HepG2 (cell line): ENCODE results near the gene CARD19. TPM values are rescaled to one million over a fixed set of nuclear protein-coding genes. Genes with fewer than 3 reads are reported as not detected.

Experiments
- CAMTA2 ChIP-seq: sonication (generic); formaldehyde crosslinking; IDR thresholded peaks from 2 replicates; pipeline ENCODE4 v1.4.0; 2020; ENCODE audit warnings: mild to moderate bottlenecking, missing genetic modification reagents, borderline replicate concordance
- DZIP1 ChIP-seq: sonication (generic); formaldehyde crosslinking; IDR thresholded peaks from 2 replicates; pipeline ENCODE4 v1.5.0; 2020; ENCODE audit warnings: mild to moderate bottlenecking, missing genetic modification reagents
- FOXP1 ChIP-seq, 2 experiments: fragments of 450-650 bp in 1 of 2; IDR thresholded peaks; 2 replicates each; pipeline ENCODE4 v1.6.1; 2017 to 2018; ENCODE audit warnings: antibody characterized with exemption in 1 of 2
- HOXA5 ChIP-seq: sonication (generic); formaldehyde crosslinking; IDR thresholded peaks from 2 replicates; pipeline ENCODE4 v1.4.0; 2020; ENCODE audit warnings: missing genetic modification reagents
- NFATC3 ChIP-seq: sonication (generic); formaldehyde crosslinking; IDR thresholded peaks from 2 replicates; pipeline ENCODE4 v1.5.1; 2020; ENCODE audit warnings: mild to moderate bottlenecking, missing genetic modification reagents
- NFIB ChIP-seq: sonication (generic); formaldehyde crosslinking; IDR thresholded peaks from 2 replicates; pipeline ENCODE4 v1.9.0; 2021; ENCODE audit warnings: missing genetic modification reagents, mild to moderate bottlenecking, borderline replicate concordance
- PHF20 ChIP-seq: sonication (generic); formaldehyde crosslinking; IDR thresholded peaks from 2 replicates; pipeline ENCODE4 v1.5.0; 2020; ENCODE audit warnings: mild to moderate bottlenecking, missing genetic modification reagents
- PHF21A ChIP-seq: sonication (generic); formaldehyde crosslinking; IDR thresholded peaks from 2 replicates; pipeline ENCODE4 v1.5.0; 2020; ENCODE audit warnings: mild to moderate bottlenecking, missing genetic modification reagents
- RBFOX2 ChIP-seq: fragments of 200-400 bp; formaldehyde crosslinking; IDR thresholded peaks from 2 replicates; pipeline ENCODE4 v1.6.1; 2017; ENCODE audit warnings: low read depth, mild to moderate bottlenecking, low read length
- SAP130 ChIP-seq: IDR thresholded peaks from 2 replicates; pipeline ENCODE4 v1.6.1; 2016; ENCODE audit warnings: low read depth
- ZBTB2 ChIP-seq: sonication (generic); formaldehyde crosslinking; IDR thresholded peaks from 2 replicates; pipeline ENCODE4 v1.8.0; 2022; ENCODE audit warnings: low read depth, missing genetic modification reagents
- ZFP82 ChIP-seq: sonication (generic); formaldehyde crosslinking; IDR thresholded peaks from 2 replicates; pipeline ENCODE4 v1.5.1; 2020; ENCODE audit warnings: mild to moderate bottlenecking, missing genetic modification reagents, borderline replicate concordance
- ZIK1 ChIP-seq: sonication (generic); formaldehyde crosslinking; IDR thresholded peaks from 2 replicates; pipeline ENCODE4 v1.5.0; 2020; ENCODE audit warnings: mild to moderate bottlenecking, low read depth, missing genetic modification reagents, borderline replicate concordance
- ZNF20 ChIP-seq: sonication (generic); formaldehyde crosslinking; IDR thresholded peaks from 2 replicates; pipeline ENCODE4 v1.4.0; 2020; ENCODE audit warnings: mild to moderate bottlenecking, moderate library complexity, missing genetic modification reagents
- ZNF260 ChIP-seq: sonication (generic); formaldehyde crosslinking; IDR thresholded peaks from 2 replicates; pipeline ENCODE4 v1.4.0; 2020; ENCODE audit warnings: missing genetic modification reagents, low read depth, mild to moderate bottlenecking, borderline replicate concordance
- ZNF383 ChIP-seq: sonication (generic); formaldehyde crosslinking; IDR thresholded peaks from 2 replicates; pipeline ENCODE4 v1.4.0; 2020; ENCODE audit warnings: missing genetic modification reagents, mild to moderate bottlenecking, borderline replicate concordance
- ZNF431 ChIP-seq: sonication (generic); formaldehyde crosslinking; IDR thresholded peaks from 2 replicates; pipeline ENCODE4 v1.9.0; 2022; ENCODE audit warnings: missing genetic modification reagents, low read depth, mild to moderate bottlenecking, borderline replicate concordance
- ZNF557 ChIP-seq: sonication (generic); formaldehyde crosslinking; IDR thresholded peaks from 2 replicates; pipeline ENCODE4 v1.4.0; 2020; ENCODE audit warnings: missing genetic modification reagents
- ZNF768 ChIP-seq: sonication (generic); formaldehyde crosslinking; IDR thresholded peaks from 2 replicates; pipeline ENCODE4 v1.4.0; 2020; ENCODE audit warnings: missing genetic modification reagents
- ZNF891 ChIP-seq: sonication (generic); formaldehyde crosslinking; IDR thresholded peaks from 2 replicates; pipeline ENCODE4 v1.5.0; 2020; ENCODE audit warnings: mild to moderate bottlenecking, missing genetic modification reagents
- ZZZ3 ChIP-seq: sonication (generic); formaldehyde crosslinking; IDR thresholded peaks from 2 replicates; pipeline ENCODE4 v1.4.0; 2020; ENCODE audit warnings: missing genetic modification reagents, mild to moderate bottlenecking, borderline replicate concordance
- polyA plus RNA-seq, 8 experiments: library from polyadenylated mRNA; depleted of rRNA in 3 of 8; stranded (reverse) in 7 of 8; unstranded in 1 of 8; fragments of >200 nt; fragmentation: Illumina TruSeq in 4 of 8; extraction: Trizol in 4 of 8; gene quantifications; 2 replicates each; pipeline versions ENCODE4 v1.2.1 to v1.2.3, GENCODE V29; 2011 to 2016; ENCODE audit warnings: low read depth in 4 of 8, missing spikeins in 1 of 8, mixed read lengths in 1 of 8; ENCODE audit not compliant: insufficient read depth in 1 of 8
- total RNA-seq, 5 experiments: library from RNA; depleted of rRNA; stranded (reverse); fragments of >200 nt; fragmentation: Illumina TruSeq; extraction: Trizol; gene quantifications; 2 replicates each; pipeline ENCODE4 v1.2.3, GENCODE V29; 2016; ENCODE audit warnings: low read depth in 1 of 5
- TF ChIP-seq, protein P1 (sequence below): sonication (generic); formaldehyde crosslinking; IDR thresholded peaks from 2 replicates; pipeline ENCODE4 v1.4.0; 2020; ENCODE audit warnings: mild to moderate bottlenecking, missing genetic modification reagents

CARD19 gene
- total and polyA plus RNA-seq, 2 of the 13 experiments (the other 11 are each of a cell fraction or from before 2014, with no cell fraction given): 18.4 to 47.2 TPM

GRCh38 chr9:93127395-93127911 is 31.4 kb downstream of the CARD19 start (continued):
- TF ChIP-seq DZIP1 (CRISPR knock-in tag): no peak
- TF ChIP-seq, protein P1, sequence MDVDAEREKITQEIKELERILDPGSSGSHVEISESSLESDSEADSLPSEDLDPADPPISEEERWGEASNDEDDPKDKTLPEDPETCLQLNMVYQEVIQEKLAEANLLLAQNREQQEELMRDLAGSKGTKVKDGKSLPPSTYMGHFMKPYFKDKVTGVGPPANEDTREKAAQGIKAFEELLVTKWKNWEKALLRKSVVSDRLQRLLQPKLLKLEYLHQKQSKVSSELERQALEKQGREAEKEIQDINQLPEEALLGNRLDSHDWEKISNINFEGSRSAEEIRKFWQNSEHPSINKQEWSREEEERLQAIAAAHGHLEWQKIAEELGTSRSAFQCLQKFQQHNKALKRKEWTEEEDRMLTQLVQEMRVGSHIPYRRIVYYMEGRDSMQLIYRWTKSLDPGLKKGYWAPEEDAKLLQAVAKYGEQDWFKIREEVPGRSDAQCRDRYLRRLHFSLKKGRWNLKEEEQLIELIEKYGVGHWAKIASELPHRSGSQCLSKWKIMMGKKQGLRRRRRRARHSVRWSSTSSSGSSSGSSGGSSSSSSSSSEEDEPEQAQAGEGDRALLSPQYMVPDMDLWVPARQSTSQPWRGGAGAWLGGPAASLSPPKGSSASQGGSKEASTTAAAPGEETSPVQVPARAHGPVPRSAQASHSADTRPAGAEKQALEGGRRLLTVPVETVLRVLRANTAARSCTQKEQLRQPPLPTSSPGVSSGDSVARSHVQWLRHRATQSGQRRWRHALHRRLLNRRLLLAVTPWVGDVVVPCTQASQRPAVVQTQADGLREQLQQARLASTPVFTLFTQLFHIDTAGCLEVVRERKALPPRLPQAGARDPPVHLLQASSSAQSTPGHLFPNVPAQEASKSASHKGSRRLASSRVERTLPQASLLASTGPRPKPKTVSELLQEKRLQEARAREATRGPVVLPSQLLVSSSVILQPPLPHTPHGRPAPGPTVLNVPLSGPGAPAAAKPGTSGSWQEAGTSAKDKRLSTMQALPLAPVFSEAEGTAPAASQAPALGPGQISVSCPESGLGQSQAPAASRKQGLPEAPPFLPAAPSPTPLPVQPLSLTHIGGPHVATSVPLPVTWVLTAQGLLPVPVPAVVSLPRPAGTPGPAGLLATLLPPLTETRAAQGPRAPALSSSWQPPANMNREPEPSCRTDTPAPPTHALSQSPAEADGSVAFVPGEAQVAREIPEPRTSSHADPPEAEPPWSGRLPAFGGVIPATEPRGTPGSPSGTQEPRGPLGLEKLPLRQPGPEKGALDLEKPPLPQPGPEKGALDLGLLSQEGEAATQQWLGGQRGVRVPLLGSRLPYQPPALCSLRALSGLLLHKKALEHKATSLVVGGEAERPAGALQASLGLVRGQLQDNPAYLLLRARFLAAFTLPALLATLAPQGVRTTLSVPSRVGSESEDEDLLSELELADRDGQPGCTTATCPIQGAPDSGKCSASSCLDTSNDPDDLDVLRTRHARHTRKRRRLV (CRISPR knock-in tag): 0 out of 2 replicates have a peak, but pooled peaks have one; percentile 30
- TF ChIP-seq PHF21A (CRISPR knock-in tag): peak; percentile 51; the same call in 1 of the 2 replicates
- 0 out of 2 replicates have a peak, but pooled peaks have one; percentile 5 for TF ChIP-seq ZNF431 (CRISPR knock-in tag)
- no peak for TF ChIP-seq FOXP1 (IDR thresholded peaks at IDR 0.05)
- TF ChIP-seq FOXP1 (CRISPR knock-in tag; IDR thresholded peaks at IDR 0.05): no peak
- no peak for TF ChIP-seq ZBTB2 (CRISPR knock-in tag)
- TF ChIP-seq ZNF20: no peak
- no peak for TF ChIP-seq NFIB
- no peak for TF ChIP-seq ZFP82
- TF ChIP-seq SAP130 (CRISPR knock-in tag): no peak
- no peak for TF ChIP-seq ZNF891
- no peak for TF ChIP-seq ZIK1 (CRISPR knock-in tag)
- TF ChIP-seq NFATC3: no peak
- 0 out of 2 replicates have a peak, but pooled peaks have one; percentile 9 for TF ChIP-seq RBFOX2
- TF ChIP-seq ZNF383: no peak
- TF ChIP-seq PHF20: peak; percentile 8; the same call in 1 of the 2 replicates
- 0 out of 2 replicates have a peak, but pooled peaks have one; percentile 88 for TF ChIP-seq CAMTA2 (CRISPR knock-in tag)
- TF ChIP-seq ZNF768 (CRISPR knock-in tag): no peak
- no peak for TF ChIP-seq ZNF557 (CRISPR knock-in tag)
- TF ChIP-seq ZNF260: no peak
- no peak for TF ChIP-seq ZZZ3 (CRISPR knock-in tag)
- no peak for TF ChIP-seq HOXA5 (CRISPR knock-in tag)
